Measurements from ENCODE around the gene YWHAE.
"Not testable (repeated sequence)": the region's sequence is repeated elsewhere in the genome, so short reads cannot be mapped to it uniquely, and the experiment has no call there.

- TF ChIP-seq EZH2 (IDR thresholded peaks at IDR 0.05; ENCODE audit: insufficient read depth, poor library complexity, severe bottlenecking); EZH2phosphoT487 (IDR thresholded peaks at IDR 0.05; ENCODE audit: insufficient read depth, low read depth): not testable (repeated sequence)
These were observed 12.4 kb downstream of the YWHAE start for GRCh38 chr17:1387490-1388227.

All from GM23248 (cell line).